ENCODE measurements around the gene DDX5. TPM values are rescaled to one million over a fixed set of nuclear protein-coding genes. Genes with fewer than 3 reads are reported as not detected.

DDX5 gene
- total RNA-seq, 1 experiment from 2014 or later, result 798 TPM

DNA sequence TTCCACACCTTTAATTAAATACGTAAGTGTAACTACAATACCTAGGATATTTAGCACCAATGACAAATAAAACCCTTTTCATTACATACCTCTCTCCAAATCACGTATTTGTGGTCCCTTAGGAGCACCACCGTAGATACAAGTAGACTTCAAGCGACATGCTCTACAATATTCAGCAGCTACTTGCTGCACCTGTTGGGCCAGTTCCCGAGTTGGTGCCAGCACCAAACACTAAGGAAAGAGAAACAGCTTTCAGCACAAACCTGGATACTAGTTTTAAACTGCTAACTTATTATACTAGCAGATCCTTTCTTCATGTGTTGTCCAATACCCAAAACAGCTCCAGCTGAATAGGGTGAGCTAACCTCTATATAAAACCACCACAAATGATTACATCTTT lies 2.7 kb downstream of the DDX5 start (continued):
- TF ChIP-seq EZH2phosphoT487 (IDR thresholded peaks at IDR 0.05; ENCODE audit: borderline replicate concordance), result no peak
- TF ChIP-seq TCF7L2 (IDR thresholded peaks at IDR 0.05; ENCODE audit: borderline replicate concordance, extremely low read depth, insufficient read depth, insufficient read length), result no peak
- no peak for TF ChIP-seq SIN3A (IDR thresholded peaks at IDR 0.05; ENCODE audit: low read depth)
- no peak; the same call in 1 of the 2 replicates for TF ChIP-seq POLR2AphosphoS5 (IDR thresholded peaks at IDR 0.05; ENCODE audit: low read depth, low read length)
- no peak for TF ChIP-seq CBX3 (IDR thresholded peaks at IDR 0.05; ENCODE audit: low read depth)
- TF ChIP-seq EZH2 (IDR thresholded peaks at IDR 0.05), result no peak
- TF ChIP-seq CEBPB (IDR thresholded peaks at IDR 0.05; ENCODE audit: low read depth), result no peak

DNA sequence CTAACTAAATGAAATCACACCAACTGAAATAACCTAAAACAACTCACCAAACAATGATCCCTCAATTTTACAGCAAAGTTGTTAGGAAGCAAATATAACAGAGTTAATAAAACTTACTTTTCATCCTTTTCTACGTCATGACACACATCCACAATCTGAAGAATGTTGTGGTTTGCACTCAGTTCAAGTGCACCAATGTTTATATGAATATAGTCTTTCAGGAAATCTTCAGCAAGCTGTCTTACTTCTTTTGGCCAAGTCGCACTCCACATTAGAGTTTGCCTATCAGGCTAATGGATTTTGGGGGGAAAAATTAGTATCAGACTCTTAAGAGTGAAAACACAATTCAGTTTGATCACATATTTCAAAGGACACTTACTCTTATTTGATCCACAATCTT lies 3.3 kb downstream of the DDX5 start:
- Histone ChIP-seq H3K9ac (ENCODE audit: low read length) (no peak overlapping the region), H3K79me2 (ENCODE audit: insufficient read depth, low read length) (peaks cover 82% of the 10 kb centered on the region), H3K4me3 (replicated peaks in 1 of 2; ENCODE audit: low read depth in 1 of 2, low read length in 2 of 2) (no peak overlapping the region), H2AFZ (ENCODE audit: low read depth, low read length, poor library complexity, severe bottlenecking) (no peak overlapping the region), H3K36me3 (ENCODE audit: control insufficient read depth in 1 of 2, insufficient read depth in 2 of 2, low read length in 2 of 2) (peaks cover 58 to 63% of the 10 kb centered on the region in 2 experiments), H3K4me1 (ENCODE audit: control insufficient read depth in 1 of 2, insufficient read depth in 2 of 2, low read length in 2 of 2) (peaks cover 9 to 55% of the 10 kb centered on the region in 2 experiments), H3K9me3 (ENCODE audit: control insufficient read depth in 1 of 2, insufficient read depth in 1 of 2, low read depth in 1 of 2, low read length in 2 of 2) (no peaks in the 10 kb centered on the region), H3K27me3 (ENCODE audit: insufficient read depth, low read length) (no peaks in the 10 kb centered on the region), H3K4me2 (ENCODE audit: low read length) (no peak overlapping the region), H3K27ac (ENCODE audit: low read depth, low read length) (no peak overlapping the region), H3K9me2 (ENCODE audit: insufficient read depth) (no peaks in the 10 kb centered on the region), H4K20me1 (ENCODE audit: insufficient read depth) (peaks cover 72% of the 10 kb centered on the region; the same call in 1 of the 2 replicates)
- CTCF ChIA-PET, result no interaction called here
- no peak for TF ChIP-seq EZH2phosphoT487 (IDR thresholded peaks at IDR 0.05; ENCODE audit: borderline replicate concordance)
- TF ChIP-seq SP1 (IDR thresholded peaks at IDR 0.05; ENCODE audit: low read depth), result no peak
- 0 out of 2 replicates have a peak, but pooled peaks have one; percentile 1 for TF ChIP-seq POLR2AphosphoS5 (IDR thresholded peaks at IDR 0.05; ENCODE audit: low read depth, low read length)
- TF ChIP-seq SRF (IDR thresholded peaks at IDR 0.05; ENCODE audit: low read depth), result no peak
- no peak for TF ChIP-seq ZNF274 (IDR thresholded peaks at IDR 0.05; ENCODE audit: low read depth, low read length)
- TF ChIP-seq, protein P1, sequence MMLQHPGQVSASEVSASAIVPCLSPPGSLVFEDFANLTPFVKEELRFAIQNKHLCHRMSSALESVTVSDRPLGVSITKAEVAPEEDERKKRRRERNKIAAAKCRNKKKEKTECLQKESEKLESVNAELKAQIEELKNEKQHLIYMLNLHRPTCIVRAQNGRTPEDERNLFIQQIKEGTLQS (IDR thresholded peaks at IDR 0.05), result no peak
- TF ChIP-seq EZH2 (IDR thresholded peaks at IDR 0.05), result no peak
- TF ChIP-seq, protein P2, sequence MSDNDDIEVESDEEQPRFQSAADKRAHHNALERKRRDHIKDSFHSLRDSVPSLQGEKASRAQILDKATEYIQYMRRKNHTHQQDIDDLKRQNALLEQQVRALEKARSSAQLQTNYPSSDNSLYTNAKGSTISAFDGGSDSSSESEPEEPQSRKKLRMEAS (IDR thresholded peaks at IDR 0.05), result no peak
- no peak for TF ChIP-seq FOSL1 (IDR thresholded peaks at IDR 0.05; ENCODE audit: low read depth)
- BruUV-seq (replicated peaks), result no TSS peak
- intact Hi-C loops (cut with micrococcal nuclease), result no loop called here
- ATAC-seq (no peak), DNase-seq (ENCODE audit: low read depth, low spot score) (no peak)
- POLR2A ChIA-PET, result no interaction called here
- RAD21 ChIA-PET (ENCODE audit: low non-redundant PET in 1 of 2, low total read pairs in 2 of 2, uncharacterized antibody in 2 of 2, unreplicated experiment in 2 of 2), result no interaction called here
